LoVo (cell line): ENCODE results near the gene TOLLIP.
"Not testable (repeated sequence)": the region's sequence is repeated elsewhere in the genome, so short reads cannot be mapped to it uniquely, and the experiment has no call there.

Experiments
- DNase-seq: peaks from one replicate; pipeline ENCODE4 v3.0.0-alpha.2; 2016; ENCODE audit warnings: low spot score

TOLLIP gene

DNA sequence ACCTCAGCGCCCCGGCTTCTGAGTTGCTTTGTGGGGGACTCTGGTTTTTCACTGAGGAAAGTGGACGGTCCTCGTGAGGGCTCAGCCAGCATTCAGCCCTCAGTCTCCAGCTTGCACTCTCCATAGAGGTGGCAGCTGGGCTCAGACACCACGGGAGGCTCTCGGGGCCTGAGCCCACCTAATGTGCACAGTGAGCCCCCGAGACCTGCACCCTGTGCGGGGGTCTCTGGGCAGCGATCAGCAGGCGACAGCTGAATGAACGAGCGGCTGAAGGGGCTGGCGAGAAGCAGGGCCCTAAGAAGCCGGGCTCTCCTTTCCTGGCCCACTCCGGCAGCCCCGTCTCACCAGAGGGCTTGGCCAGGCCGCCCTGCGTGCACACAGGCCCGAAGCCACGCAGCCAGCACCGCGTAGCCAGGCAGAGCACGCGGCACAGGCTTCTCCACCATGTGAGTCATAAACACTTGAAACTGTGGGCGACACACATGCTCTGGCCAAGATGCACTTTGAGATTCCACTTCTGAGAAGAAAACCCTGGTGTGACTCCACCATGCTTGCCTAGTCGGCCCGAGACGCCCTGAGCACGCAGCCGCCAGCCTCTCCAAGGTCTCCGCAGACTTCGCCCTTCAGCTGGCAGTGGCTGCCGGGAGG, 28.0 kb downstream of the TOLLIP start:
- no peak for DNase-seq

DNA sequence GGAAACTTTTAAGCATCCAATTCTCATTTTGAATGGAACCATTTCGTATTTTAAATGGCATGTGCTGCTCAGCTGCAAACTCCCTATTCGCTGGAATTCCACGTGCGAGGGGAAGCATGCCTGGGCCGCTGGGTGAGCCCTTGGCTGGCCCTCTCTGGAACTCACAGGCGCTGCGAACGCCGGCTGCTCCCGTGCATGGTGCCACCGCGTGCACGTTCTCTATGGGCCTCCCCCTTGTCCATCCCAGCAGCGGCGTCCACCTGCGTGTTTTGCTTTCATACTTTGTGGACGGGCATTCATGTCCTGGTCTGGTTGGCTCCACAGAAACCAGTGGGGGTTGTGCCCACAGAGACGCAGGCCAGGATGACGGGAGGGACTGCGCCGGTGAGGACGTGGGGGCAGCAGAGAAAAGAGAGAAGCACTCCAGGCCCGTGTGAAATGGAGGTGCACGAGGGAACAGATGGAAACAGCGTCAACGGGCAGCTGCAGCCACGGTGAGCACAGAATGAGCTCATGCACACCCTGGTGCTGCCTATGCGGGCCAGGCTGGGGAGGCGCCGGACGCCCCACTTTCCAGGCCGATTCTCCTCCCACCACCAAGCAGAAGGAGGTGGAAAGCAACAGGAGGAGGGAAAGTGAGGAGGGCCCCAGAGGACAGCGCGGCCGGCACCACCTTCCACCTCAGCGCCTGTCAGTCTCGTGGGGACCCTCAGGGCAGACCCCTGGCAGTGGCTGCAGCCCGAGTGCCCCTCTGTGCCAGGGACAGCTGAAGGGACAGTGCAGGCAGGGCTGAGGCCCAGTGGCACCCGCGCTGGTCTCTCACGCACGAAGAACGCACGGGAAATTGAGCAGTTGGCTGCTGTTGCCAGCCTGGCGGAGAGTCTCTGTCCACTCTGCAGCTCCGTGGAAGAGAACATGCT, 29.1 kb downstream of the TOLLIP start:
- no peak for DNase-seq

DNA sequence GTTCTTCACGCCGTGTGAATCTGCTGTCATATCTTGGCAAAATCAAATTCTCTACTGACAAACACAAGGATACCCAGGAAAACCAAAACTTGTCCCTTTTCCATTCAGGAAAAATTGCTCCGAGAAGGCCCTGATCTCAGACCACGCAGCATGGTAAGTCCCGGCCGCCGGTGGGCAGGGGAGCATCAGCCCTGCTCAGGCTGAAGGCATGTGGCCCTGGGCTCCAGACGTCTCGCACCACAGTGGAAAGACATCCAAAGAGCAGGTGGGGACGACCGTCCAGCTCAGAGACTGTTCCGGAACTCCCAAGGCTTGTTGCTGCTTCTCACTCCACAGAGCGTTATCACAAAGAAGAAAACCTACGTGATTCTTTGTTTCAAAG, 29.8 kb downstream of the TOLLIP start:
- DNase-seq: no peak

DNA sequence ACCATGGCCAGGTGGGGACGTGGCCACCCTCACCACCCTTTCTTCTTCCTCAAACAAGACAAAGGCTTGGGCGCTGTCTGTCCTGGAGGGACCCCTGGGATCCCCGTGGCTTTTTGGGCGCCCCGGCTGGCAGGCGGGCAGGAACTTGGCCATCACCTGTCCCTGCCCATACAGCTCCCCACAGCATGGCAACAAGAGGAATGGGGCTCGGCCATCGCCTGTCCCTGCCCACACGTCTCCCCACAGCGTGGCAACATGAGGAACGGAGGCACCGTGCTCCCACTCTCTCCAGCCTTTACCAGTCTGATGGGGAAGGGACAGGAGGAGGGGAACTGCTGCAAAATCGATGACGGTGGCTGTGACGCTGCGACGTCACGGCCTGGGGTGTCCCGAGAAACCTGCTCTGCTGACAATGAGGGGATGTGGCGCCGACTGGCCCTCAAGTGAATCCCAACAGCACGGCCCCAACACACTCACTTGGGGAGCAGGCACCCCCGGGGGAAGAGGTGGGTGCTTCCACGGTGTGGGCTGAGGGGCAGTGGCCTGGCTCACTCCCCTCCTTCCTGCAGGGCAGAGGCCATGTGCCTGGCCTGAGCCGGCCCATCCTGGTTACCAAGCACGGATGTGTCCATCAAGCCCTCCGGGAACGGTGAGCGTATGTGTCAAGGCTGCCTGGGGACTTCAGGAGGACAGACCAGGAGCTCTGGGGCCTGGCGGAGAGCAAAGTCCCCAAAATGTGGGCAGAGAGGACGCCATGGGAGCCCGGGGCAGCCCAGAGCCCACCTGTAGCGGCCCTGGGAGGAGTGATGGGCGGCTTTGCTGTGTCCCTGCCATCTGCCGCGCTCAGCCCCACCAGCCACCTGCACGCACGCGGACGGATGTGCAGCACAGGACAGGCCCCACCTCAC, 30.4 kb downstream of the TOLLIP start:
- no peak for DNase-seq

DNA sequence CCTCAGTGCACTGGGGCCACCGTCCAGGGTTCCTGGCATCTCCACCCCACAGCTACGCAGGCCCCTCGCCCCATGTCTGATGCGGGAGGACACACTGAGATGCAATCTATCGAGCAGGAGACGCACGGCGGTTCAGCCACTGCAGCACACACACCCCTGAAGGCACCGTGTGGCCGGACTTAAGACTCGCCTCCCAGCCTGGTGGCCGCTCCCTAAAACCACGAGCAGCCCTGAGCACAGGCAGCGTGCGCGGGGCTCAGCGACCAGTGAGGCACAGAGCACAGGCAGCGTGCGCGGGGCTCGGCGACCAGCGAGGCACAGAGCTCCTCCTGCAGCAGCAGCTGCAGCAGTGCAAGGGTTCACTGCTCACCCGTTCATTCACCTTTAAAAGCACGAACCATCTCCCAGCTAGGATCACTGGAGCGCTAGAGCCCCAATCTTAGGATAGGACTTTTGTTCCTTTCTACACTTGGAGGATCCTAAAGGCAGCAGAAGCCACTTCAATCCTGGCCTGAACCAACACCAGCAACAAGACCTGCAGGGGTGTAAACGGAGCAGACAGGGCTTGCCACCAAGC, 31.4 kb downstream of the TOLLIP start:
- DNase-seq: no peak

DNA sequence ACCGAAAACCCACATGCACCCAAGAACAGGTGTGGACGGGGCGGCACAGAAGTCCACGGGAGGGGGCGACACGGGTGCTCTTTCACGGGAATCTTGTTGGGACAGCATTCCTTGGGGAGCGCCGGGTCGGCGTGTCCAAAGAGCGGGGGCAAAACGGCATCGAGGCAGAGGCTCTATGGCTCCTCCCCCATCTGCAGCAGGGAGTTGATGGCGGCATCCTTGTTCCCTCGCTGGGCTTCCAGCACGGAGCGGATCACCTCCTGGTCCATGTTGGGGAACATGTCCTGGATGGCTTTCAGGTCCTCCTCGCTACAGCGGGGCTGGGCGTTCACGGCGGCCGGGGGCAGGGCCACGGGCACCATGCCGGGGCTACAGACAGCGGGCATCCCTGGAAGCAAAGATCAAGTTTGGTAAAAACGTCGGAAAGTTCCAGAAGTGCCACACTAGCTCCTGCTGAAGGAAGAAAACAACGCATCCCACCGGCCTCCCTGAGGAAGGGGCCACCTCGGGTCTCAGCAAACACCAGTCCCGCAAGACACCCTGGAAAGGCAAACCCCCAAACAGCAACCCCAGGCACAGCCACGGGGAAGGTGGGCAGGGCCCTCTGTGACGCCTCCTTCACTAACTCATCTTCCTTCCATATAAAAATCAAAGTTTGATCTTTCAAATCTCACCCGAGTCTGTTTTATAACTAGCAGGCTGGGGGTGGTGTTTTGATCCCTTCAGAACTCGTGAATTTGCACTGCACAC, 32.4 kb downstream of the TOLLIP start:
- no peak for DNase-seq

DNA sequence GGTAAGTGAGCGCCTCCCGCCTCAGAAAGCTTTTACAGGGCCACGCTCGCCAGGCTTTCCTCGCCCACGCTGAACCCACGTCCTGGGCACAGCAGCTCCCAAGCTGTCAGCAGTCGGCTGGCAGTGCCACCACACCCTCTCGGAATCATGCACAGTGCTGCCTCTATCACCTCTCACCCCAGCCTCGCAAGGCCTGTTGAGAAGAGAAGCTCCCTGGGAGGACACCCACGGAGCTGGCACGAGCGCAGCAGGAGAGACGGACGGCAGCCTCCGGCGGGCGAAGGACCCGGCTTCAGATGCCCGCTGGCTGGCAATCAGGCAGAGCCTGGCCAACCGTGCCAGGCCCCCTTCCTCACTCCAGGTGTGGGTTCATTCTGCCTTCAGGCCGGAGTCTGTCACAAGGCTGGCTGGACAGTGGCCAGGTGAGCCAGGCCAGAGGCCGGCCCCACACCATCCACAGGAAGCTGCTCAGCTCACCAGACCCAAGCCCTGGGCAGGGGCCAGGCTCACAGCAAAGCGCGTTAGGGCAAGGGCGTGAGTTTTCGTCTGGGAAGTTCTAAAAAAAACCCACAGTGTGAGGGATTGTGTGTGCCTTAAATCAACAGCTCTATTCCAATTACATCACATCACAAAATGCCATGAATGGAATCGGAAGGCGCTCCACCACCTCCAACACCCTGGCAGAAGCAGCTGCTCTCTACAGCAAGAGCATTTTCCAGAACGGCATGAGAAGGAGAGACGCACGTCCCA, 33.2 kb downstream of the TOLLIP start:
- DNase-seq: no peak

DNA sequence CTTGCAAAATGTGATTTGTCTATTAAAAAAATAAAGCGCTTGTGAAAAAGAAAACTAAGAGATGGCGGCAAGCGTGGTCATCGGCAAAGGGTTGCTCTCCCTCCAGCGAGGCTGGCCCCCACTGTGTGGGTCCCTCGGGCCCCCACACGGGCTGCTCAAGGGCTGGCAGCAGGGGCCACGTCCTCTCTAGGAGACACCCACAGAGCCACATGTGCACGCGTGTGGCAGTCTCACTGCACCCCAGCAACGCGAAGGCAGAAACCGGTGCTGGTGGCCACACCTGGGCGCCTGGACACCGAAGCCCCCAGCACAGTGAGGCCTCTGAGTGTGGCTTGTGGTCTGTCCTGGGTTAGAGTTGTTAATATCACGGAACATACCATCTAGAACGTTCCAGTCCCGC, 34.4 kb downstream of the TOLLIP start:
- DNase-seq: no peak

DNA sequence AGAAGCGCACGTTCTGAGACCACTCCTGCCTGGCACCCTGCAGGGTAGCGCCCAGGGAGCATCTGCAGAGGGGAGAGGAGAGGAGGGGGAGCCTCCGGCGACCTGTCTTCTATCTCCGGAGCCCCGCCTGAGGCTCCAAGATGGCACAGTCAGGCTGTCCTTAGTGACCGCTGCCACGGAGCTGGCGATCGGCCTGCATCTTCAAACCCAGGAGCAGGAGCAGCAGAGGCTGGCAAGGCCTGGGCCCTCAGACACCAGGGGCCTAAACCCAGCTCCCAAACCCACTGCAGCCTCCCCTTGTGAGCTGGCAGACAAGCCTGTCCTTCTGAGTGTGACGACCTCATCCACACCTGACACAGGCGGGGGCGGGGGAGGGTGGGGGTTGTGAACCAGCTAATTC, 34.9 kb downstream of the TOLLIP start:
- DNase-seq: no peak

DNA sequence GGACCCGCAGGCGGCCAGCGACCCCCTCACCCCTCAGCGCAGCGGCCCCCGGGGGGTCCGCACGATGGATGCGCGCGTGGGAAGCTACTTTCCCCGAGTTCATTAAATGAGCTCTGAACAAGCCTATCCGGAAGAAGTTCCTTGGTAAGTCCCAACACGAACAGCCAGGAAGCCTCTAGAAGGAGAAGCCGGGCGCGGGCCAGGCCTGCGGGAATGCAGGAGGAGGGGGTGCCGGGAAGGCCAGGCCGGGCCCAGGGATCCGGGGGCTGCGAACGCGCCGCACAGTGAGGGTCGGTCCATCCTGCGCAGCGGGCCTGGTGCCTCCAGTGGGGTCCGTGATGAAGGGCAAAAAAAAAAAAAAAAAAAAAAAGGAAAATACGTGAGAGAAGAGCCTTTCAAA, 36.9 kb downstream of the TOLLIP start:
- no peak for DNase-seq

DNA sequence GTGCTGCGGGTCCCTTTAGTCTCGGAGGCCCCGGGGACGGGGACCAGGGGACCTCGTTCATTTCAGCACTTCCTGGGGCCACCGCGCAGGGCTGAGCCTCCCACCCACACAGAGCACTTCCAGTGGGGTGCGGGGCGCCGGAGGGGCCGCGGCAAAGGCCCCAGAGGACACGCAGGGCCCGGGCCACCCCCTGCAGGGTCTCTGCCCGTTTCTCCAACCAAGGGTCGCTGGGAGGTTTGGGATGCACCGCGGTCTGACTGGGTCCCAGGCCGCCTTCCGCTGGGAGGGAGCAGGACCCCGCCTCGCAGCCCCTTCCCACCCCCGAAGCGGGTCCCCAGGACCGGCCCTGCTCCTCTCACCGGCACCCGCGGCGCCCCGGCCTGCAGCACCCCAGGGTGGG, 37.5 kb downstream of the TOLLIP start:
- DNase-seq: no peak

DNA sequence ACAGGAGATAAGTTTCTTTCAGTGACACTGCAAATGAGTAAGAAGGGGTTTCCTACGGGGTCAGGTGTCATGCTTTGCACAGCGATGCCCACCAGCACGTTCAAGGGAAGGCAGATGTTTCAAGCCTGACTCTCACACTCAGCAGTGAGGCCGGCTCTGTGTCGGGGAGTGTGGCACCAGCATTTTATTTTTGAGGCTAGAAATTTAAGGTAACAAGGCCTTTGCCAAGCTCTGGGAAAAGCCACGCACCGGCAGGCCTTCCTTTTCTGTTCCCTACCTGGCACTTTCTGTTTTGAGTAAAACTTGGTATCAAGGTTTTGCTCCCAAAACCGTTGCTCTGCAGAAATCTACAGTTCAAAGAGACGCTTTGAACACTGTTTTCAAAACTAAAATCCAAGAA, 38.0 kb downstream of the TOLLIP start:
- DNase-seq: no peak

DNA sequence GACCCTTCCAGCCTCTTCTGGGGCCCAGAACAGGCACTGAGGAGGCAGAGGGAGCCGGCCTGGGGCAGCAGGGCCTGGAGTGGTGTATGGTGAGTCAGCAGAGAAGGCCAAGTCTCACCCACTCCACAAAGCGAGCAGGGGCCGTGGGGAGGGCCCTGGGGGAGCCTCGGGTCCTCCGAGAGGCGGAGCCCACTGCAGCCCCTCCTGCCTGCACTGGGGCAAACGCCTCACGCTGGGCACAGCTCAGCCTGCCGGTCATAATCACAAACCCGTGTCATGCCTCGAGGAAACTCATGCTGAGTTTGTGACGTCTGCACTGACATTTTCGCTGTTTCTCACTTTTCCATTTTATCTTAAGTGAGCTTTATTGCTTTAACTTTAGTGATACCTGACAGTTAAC, 38.4 kb downstream of the TOLLIP start:
- DNase-seq: no peak

DNA sequence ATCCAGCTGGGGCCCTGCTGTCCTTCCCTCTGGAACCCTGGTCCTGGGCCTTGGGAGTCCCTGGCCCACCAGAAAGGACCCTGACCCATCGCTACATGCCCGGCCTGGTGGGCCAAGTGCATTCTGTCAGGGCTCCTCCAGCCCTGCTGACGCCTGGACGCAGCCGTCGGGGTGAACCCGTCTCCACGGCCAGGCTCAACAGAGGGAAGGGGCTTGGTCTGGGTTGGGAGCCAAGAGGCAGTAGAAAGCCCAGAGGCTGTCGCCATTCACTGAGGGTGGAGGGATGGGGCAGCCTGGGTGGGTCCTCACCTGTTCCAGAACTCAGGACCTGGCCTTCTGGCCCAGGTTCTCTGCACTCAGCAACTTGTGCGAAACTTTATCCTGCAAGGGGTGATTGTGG, 39.0 kb downstream of the TOLLIP start:
- no peak for DNase-seq

DNA sequence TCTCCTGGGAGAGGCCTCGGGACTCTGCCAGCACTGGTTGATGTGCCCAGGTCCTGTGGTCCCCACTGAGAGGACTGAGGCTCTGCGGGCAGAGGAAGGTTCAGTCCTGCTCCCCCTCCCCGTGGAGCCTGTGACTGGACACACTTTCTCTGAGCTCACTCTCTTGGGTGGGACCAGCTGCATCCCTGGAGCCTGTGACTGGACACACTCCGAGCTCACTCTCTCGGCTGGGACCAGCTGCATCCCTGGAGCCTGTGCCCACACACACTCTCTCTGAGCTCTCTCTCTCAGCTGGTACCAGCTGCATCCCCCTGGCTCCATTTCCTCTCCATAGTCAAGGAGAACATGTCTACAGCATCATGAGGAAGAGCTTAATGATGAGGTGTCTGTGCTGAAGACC, 39.5 kb downstream of the TOLLIP start:
- no peak for DNase-seq

DNA sequence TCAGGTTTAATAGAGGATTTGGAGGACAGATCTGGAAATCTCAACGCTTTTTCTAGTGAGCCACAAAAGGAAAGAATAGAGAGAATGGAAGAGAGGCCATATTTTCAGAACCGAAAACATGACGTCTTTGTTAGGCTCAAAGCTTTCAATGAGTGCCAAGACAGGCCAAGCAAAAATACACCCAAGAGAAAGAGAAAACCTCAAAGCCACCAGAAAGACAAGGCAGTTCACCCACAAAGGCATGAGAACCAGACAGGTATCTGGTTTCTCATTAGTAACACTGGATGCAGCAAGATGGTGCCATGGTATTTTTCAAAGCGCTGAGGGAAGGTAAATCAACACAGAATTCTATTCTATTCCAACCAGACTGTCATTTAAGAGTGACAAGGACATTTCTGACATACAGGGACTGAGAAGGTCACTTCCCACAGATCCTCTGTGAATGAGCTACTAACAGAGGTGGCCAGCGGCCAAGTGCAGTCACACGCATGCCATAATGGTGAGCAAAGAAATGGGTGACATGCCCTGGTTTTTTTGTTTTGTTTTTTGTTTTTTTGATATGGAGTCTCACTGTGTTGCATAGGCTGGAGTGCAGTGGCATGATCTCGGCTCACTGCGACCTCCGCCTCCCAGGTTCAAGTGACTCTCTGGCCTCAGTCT, 41.9 kb downstream of the TOLLIP start:
- DNase-seq: no peak

DNA sequence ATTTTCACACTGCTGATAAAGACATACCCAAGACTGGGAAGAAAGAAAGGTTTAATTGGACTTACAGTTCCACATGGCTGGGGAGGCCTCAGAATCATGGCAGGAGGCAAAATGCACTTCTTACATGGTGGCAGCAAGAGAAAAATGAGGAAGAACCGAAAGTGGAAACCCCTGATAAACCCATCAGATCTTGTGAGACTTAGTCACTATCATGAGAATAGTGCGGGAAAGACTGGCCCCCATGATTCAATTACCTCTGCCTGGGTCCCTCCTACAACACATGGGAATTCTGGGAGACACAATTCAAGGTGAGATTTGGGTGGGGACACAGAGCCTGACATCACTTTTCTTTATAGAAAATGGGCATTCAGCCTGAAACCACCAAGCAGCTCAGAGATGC, 42.5 kb downstream of the TOLLIP start:
- not testable (repeated sequence) for DNase-seq

DNA sequence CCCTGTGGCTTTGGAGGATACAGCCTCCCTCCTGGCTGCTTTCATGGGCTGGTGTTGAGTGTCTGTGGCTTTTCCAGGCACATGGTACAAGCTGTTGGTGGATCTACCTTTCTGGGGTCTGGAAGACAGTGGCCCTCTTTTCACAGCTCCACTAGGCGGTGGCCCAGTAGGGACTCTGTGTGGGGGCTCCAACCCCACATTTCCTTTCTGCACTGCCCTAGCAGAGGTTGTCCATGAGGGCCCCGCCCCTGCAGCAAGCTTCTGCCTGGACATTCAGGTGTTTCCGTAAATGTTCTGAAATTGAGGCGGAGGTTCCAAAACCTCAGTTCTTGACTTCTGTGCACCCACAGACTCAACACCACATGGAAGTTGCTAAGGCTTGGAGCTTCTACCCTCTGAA, 44.0 kb downstream of the TOLLIP start:
- DNase-seq: not testable (repeated sequence)

DNA sequence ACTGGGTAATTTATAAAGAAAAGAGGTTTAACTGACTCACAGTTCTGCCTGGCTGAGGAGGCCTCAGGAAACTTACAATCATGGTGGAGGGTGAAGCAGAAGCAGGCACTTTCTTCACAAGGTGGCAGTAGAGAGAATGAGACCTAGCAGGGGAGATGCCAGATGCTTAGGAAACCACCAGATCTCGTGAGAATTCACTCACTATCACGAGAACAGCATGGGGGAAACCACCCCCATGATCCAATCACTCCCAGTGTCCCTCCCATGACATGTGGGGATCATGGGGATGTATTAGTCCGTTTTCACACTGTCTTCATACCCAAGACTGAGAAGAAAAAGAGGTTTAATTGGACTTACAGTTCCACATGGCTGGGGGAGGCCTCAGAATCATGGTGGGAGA, 45.0 kb downstream of the TOLLIP start:
- peak; percentile 50 for DNase-seq

DNA sequence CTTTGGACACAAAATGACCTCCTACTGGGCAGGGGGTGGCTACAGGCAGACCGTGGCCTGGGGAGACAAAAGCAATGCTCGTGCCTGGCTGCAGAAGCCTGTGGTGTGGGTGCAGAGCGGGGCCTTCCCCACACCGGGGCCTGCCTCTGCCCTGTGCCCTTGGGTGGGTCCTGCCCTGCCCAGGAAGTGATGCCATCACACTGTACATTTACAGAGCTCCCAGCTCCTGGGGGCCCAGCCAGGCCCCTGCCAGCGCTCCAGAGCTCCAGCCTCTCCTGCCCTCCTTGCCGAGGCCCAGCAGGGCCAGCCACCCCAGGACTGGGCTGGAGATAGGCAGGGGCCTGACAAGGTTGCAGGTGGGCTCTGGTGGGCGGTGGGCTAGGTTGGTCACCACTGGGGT, 46.4 kb downstream of the TOLLIP start:
- DNase-seq: no peak
